Measurements from ENCODE around the gene TNIP3.
"Not testable (repeated sequence)": the region's sequence is repeated elsewhere in the genome, so short reads cannot be mapped to it uniquely, and the experiment has no call there.

Gene TNIP3, protein sequence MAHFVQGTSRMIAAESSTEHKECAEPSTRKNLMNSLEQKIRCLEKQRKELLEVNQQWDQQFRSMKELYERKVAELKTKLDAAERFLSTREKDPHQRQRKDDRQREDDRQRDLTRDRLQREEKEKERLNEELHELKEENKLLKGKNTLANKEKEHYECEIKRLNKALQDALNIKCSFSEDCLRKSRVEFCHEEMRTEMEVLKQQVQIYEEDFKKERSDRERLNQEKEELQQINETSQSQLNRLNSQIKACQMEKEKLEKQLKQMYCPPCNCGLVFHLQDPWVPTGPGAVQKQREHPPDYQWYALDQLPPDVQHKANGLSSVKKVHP

GRCh38 chr4:121164291-121164690, at the start of gene TNIP3:
TNIP3 (minus strand) TSS chr4:121164321; CDS start chr4:121164125, 196 bp downstream.
- DNase-seq (ENCODE audit: low read depth), result no peak

- DNase-seq (ENCODE audit: low read depth), result no peak
Measured at GRCh38 chr4:121212806-121213205, 48.7 kb upstream of the TNIP3 start.

- DNase-seq (ENCODE audit: low read depth), result no peak
Measured at GRCh38 chr4:121209171-121209570, 45.0 kb upstream of the TNIP3 start.

DNA sequence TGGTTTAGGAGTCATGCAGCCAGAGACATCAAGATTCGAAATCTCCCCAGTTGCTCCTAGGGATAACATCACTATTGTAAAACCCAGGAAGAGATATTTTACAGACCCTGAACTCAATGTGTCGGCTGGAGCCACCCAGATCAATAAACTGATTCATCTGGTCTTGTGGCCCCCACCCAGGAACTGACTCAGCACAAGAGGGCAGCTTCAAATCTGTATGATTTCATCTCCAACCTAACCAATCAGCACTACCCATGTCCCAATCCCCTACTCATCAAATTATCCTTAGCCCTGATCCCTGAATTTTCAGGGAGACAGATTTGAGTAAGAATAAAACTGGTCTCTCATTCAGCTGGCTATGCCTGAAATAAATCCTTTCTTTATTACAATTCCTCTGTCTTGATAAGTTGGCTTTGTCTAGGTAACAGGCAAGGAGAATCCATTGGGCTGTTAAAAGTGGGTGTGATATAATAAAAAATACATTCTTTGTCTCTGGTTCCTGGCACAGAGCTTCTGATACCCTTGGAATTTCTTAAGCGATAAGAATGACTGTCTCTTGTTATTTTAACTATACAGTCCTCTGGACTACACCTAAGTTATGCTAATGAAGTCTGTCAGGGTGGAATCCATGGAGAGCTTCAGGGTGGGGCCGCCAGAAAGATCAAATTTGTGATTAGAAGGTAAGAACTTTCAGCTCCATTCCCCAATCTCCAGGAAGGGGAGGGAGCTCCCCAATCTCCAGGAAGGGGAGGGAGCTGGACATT, 44.3 kb upstream of the TNIP3 start:
- no peak for DNase-seq (ENCODE audit: low read depth)

- DNase-seq (ENCODE audit: low read depth), result not testable (repeated sequence)
Measured at GRCh38 chr4:121205777-121206176, 41.7 kb upstream of the TNIP3 start.

DNA sequence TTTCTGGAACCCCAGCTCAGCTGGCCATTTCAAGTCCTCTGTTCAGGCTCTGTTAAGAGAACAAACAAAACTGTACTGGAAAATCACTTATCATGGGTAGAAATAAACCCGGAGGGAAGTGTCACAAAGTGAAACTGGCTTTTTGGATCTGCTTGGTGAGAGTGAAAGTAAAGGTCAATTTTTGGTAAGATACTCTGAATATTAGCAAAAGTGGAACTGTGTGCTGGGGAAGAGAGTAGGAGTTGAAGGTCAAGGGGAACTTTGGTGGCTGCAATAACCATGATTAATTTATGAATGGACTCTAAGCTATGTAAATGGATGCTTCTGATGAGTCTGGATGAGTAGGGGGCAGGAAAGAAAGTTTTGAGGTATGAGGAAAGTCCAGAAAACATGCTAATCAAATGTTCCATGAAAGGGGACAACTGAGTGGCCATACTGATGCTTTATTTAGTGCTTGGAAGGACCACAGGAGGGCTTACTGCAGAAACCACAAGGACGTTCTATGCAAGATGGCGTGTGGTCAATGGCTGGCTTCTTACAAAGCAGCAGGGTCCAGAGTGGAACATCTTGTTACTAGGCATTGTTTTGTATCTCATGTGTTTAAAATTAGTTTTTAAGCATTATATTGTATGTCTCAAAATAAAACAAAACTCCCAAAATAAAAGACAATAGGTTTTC, 36.8 kb upstream of the TNIP3 start:
- no peak for DNase-seq (ENCODE audit: low read depth)

GRCh38 chr4:121199742-121200561, 35.8 kb upstream of the TNIP3 start:
- DNase-seq (ENCODE audit: low read depth), result no peak

DNA sequence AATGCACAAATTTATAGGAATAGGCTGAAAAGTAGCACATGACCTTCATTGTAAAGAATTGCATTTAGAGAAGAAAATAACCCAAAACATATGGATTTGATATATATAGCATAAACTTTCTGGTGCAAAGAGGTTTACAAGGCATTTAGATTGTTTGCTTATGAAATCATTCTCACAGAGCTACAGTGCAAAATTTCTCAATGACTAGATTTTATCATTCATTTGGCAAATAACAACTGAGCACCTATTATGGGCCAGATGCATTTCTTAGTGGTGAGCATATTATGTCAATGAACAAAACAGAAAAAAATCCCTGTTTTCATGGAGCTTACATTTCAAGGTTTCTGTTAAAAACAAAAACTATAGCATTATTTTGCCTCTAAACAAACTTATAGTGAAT, 34.1 kb upstream of the TNIP3 start:
- DNase-seq (ENCODE audit: low read depth), result no peak

DNA sequence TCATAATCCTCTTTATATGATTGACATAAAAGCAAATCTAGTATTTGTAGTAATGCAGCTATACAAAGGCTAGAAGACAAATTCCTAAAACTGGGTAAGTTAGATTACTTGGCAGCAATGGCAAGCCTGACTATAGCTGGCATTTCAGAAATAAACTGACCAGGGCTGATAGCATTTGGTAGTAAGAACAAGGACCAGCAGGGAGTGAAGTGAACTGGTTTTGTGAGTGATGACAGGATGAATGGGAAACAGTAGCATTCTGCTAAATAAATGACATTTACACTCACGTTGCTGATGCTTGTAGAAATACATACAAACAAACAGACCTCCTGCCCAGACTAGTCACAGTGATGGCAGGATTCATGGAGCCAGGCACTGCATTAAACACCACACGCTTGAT, 31.5 kb upstream of the TNIP3 start:
- DNase-seq (ENCODE audit: low read depth), result no peak

DNA sequence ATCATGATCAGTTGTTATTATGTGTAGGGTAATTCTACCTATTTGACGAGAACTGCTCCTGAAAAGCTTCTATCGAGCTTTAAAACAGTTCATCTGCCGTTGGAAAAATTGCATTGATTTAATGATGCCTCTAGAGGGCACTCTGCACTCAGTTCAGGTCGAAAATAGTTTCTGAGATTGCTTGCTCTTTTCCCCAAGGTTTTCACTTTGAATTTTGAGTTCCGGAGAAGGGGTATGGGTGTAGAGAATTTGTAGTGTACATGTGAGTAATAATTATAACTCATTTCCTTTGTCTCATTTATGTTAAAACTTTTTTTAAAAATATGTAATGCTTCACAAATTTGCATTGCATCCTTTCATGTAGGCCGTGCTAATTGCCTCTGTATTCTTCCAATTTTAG, 28.4 kb upstream of the TNIP3 start:
- DNase-seq (ENCODE audit: low read depth), result no peak

- no peak for DNase-seq (ENCODE audit: low read depth)
Measured at GRCh38 chr4:121192013-121192412, 27.9 kb upstream of the TNIP3 start.

DNA sequence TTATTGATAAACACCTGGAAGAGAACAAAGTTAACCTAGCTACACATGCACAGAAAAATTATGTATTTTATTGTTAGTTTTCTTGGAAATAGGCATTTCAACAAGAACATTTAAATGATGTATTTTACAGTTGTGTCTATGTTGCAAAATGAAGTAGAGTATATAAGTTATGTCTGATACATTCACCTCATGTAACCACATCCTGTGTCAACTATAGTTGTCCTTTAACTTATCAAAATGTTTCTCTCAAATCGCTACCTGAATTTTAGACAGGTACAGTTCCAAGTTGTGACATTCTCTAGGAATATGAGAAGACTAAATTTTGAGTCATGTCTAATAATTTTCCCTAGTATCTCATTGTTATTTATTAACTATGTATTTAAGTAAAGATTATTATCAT, 27.2 kb upstream of the TNIP3 start:
- DNase-seq (ENCODE audit: low read depth), result no peak

- DNase-seq (ENCODE audit: low read depth), result no peak
Measured at GRCh38 chr4:121190389-121190788, 26.3 kb upstream of the TNIP3 start.

DNA sequence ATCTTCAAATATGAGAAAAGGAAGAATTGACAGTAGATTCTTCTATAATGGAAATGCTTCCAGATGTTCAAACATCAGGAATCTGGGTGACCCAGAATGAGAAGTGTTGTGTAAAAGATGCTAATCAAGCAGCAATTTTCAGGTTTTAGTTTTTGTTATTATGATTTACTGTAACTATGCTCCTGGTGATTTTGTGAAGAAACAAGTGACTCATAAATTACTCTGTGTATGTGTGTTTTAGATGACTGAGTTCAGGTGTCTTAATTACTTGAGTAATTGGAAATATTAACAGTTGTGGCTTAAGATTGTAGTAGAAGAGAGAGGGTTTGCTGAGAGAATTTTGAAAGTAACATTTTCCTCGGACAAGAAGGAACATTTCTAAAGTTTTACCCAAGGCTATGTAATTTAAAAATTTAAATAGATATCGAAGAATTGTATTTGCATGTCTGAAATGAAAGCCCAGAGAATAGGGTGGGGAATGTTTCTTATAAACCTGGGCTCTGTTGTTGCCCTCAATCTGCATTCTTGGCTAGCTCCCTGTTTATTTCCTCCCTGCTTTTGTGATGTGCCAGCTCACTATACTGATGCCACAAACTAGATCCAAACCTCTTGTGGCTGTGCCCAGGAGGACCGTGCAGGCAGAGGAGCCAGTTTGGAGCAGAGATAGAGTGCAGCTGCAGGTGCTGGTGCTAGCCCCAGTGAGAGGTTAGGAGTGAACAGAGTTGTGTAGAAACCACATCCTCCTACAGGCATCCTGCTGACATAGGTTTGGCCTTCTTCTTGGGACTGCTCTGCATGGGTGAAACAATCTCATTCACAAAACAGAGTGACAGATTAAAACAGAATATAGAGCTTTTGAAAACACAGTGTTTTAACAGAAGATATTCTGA, 25.4 kb upstream of the TNIP3 start:
- no peak for DNase-seq (ENCODE audit: low read depth)

DNA sequence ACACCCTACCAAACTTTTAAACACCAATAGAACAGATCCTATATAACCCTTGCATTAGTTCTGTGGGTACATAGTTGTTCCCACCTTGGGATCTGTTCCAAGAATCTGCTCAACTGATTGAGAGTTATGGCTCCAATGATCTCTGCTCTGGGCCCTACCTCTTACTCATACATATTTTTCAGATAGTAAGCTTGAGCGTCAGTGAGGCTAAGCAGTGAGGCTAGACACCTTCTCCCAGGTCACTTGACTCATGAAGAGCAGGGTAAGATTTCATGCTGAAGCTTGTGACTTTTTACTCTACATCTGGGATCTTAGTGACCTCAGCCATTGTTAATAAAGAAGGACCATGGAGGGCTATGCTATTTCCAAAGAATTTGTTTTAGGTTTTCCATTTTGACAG, 23.1 kb upstream of the TNIP3 start:
- no peak for DNase-seq (ENCODE audit: low read depth)

DNA sequence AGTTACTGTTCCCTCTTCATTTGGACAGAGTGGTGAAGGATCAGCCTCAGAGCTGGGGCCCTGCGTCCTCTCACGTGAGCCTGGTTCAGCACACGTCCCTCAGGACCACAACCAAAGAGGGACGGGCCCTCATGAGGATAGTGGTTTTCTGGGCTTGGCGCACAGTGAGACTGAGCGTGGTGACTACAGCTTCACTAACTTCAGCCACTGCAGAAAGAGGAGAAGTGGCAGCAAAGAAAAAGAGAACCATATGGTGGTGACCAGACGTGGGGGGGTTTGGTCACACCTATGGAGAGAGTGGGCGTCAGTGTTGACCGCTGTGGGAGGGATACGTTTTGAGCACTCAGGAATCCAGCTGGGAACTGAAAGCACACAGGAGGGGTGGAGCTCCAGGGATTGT, 21.8 kb upstream of the TNIP3 start:
- DNase-seq (ENCODE audit: low read depth), result no peak

DNA sequence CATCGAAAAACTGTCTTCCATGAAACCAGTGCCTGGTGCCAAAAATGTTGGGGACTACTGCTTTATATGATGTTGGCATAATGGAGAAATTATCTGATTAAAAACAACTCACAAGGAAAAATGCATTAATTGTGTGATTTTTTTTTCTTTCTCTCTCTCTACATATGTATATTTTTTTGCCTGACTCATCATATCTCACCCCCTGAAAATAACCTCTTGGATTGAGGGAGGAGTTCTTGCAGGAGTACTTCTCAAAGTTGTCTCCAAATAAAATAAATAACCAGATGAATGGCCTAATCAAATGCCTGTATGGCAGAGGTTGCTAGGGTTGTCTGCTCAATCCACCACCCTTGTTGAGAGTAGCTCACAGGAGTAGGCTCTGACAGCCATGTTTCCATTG, 19.9 kb upstream of the TNIP3 start:
- DNase-seq (ENCODE audit: low read depth), result no peak

DNA sequence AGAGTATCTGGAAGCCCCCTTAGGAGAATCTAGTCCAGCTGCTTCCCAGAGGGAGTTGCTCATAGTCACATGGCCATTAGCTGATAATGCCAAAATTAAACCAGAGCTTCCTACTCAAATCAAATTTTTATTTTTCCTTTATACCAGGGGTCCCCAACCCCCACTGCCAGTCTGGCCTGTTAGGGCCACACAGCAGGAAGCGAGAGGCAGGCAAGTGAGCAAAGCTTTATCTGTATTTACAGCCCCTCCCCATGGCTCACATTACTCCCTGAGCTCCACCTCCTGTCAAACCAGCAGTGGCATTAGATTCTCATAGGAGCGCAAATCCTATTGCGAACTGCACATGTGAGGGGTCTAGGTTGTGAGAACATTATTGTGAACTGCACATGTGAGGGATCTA, 19.2 kb upstream of the TNIP3 start:
- no peak for DNase-seq (ENCODE audit: low read depth)

DNA sequence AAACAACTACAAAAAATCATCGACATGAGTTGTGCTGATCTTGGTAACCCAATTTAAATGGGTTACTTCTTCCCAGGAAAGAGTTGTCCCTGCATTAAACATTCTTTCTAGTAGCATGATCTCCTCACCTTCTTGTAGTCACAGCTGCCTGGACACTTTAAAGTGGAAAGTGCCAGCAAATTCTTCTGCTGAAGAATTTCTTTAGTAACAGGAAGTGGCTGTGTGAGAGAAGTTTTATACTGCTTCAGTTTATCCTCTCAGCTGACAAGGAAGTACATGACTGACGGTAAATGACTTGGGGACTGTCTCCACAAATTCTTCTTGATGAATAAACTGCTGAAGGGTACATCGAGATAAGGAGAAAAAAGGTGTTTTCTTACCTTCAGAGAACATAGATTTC, 18.2 kb upstream of the TNIP3 start:
- no peak for DNase-seq (ENCODE audit: low read depth)

DNA sequence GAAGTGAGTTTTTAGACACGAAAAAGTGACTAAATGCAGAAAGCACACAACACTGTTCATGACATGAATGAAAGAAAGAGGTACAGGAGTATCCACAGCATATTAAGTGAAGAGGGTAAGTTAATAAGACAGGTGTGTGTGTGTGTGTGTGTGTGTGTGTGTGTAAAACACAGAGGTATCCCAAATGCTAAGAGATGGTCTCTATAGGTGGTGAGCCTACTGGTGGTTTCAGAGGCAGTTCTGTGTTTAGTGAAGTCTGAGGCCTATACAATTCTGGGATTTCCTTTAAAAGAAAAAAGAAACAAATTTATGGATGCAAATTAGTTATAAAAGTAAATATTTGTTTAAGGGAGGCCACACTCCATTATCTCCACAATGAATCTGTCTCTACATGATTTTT, 17.4 kb upstream of the TNIP3 start:
- DNase-seq (ENCODE audit: low read depth), result no peak

DNA sequence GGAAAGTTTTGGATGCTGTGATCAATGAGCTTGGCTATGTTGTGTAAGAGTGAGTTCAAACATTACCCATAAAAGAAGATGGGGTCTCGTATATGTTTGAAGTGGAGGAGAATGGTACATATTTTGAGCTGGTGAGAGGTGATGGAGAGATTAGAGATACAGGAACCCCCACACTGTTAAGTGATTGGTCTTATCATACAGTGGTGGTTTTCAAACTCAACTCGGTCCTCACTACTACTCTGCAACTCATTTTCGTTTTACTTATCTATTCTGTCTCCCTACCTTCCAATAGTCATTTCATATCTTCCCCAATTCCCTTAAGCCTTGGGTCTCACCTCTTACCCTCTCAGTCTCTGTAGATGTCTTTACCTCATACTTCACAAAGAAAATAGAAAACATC, 16.4 kb upstream of the TNIP3 start:
- no peak for DNase-seq (ENCODE audit: low read depth)

Measured in stimulated activated CD8-positive, alpha-beta memory T cell treated with anti-CD3 and anti-CD28 coated beads, Interleukin-15, amount 100 ng/mL, for 24 hours (primary cell).